Hepatic stellate cell (primary cell): ENCODE data around the gene HCRTR2.
"Not testable (repeated sequence)": the region's sequence is repeated elsewhere in the genome, so short reads cannot be mapped to it uniquely, and the experiment has no call there.

Experiments used
- DNase-seq: peaks from one replicate; pipeline ENCODE4 v3.0.0; 2011; ENCODE audit warnings: low spot score

Gene HCRTR2

DNA sequence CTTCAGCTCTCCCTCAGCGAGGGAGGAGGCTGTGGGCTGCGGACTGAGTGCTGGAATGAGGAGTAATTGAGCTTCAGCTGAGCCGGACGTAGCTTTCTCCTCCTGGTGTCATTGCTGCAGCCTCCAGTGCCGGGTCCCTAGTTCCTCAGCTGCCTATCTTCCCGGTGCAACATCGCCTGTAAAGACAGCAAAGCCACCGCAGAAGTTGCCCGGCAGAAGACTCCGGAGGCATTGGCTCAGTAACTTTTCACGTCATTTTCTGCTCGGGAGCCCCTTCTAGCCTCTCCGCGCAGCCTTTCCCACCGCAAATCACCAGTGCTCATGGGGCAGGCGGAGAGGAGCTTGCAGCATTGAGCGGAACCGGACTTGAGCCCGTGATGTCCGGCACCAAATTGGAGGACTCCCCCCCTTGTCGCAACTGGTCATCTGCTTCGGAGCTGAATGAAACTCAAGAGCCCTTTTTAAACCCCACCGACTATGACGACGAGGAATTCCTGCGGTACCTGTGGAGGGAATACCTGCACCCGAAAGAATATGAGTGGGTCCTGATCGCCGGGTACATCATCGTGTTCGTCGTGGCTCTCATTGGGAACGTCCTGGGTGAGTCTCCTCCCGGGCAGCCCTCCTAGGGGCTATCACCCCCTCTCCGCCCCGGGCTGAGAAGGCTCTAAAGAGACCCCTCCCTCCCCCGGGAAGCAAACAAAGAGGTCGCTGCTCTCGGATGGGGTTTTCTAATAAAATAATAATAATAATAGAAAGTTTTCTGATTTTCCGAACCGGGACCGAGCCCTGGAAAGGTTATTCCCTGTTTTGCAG, at the start of gene HCRTR2:
TSS of gene HCRTR2 (plus strand) at position 305 of the 816 bp plus-strand sequence. CDS start at position 378, 73 bp downstream.
- no peak for DNase-seq

DNA sequence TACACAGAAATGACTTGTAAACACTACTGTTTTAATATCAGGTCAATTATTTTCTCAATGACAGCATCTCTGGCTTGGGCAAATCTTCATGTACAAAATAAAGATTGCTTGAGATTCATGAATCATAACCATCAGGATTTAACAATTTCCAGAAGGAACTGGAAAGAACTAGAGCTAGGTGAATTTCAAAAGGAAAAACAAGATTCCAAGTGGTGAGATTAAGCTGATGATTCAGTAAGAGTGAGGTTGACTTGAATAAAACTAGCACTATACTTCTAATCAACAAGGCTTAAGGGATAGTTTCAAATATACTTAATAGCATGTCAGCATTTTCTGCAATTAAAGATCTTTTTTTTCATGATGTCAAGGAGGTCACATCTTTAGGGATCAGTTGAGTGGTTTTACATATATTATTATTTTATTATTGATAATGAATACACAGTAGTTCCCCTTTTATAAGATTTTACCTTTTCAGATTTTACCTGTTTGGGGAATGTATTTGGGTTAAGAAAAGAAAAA, 43.5 kb upstream of the HCRTR2 start:
- no peak for DNase-seq

DNA sequence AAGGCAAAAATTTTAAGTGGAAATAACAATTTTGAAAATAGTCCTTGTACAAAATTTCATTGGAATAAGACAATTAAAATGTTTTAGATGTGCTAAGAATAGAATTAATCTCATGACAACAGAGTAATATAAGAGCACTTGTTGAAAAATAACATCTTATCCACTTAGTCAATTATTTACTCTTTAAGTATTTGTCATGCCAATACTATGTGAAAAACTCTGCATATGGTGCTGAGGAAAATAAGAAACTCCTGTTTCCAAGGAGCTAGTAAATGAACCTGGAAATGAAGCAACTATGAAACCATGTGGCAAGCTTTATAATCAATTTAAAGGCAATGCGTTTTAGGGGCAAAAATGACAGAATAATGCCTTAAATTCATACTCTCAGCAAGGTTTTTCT, 42.7 kb upstream of the HCRTR2 start:
- no peak for DNase-seq

DNA sequence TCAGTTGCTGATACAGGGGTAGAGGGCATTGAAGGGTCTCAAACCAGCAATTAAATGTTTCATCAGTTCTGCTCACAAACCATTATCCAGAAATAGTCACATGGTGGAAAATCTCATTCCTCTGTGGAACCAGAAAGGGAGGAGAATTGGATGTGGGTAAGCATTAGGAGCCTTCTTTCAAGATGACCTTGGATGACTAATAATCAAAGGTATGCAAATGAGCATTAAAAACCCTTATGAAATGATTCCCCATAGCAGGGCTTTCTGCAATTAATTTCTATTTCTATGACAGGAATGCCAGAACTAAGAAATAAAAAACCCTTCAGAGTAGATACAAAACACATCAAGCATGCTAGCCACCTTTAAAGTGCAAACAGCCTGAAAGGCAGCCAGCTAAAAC, 37.4 kb upstream of the HCRTR2 start:
- no peak for DNase-seq

DNA sequence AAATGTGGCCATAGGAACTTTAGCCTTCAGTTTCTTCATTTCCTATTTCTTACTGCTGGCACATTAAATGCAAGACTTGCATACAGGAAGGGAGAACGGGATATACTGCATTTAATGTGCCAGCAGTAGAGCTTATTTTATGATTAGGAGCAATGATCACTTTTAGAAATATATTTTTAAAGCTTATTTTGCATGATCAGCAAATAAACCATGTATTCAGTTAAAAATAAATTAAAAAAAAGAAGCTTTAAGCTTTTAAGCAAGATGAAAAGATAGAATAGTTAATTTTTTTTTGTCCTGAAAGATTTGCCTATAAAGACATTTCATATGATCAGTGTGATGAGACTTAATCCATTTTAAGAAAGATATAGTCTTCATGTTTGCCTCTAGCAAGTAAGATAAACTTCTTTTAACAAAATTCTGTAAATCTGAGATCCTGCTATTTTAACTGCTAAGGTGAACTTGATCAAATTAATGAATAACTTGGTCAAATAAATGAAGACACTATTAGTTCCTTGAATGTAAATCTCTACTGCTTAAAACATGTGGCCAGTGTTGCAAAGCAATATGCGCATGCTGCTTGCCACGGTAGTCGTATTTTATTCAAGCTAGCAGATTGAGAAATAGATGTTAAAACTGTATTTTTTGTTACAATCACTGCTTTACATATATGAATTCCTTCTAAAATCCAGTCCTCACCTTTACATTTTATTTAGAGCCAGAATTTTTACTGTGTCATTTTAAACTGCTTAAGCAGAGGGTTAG, 36.2 kb upstream of the HCRTR2 start:
- DNase-seq: no peak

DNA sequence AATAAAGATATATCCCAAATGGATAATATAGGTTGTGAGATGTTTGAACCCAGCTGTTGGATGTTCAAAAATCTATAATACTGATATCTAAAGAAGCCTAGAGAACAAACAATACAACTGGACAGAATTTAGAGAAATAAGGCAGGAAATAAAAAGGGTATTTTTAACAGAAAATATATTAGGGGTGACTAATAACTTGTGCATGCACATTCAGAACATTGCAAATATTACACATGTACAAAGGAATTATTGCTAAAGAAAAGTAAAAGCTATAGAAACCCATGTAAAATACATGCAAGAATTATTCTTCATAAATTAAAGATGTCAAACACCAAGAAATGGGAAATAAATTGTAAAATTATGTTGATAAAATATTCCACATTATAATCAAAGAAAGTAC, 32.7 kb upstream of the HCRTR2 start:
- DNase-seq: no peak

DNA sequence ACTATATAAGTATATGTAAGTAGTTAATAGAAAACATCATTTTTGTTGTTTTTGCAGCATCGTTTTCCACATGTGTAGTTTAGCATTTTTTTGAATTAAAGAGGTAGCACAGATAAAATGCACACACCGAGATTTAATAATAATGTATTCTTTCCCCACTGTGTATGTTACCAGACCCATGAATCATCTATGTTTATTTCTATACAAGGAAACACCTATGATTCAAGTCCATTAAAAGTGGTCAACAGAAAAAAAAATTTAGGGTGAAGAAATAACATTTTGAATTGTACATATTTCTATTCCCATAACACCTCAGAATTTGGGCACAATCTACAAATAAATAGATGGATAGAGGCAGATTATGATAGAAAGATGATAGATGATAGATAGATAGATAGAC, 31.7 kb upstream of the HCRTR2 start:
- no peak for DNase-seq

DNA sequence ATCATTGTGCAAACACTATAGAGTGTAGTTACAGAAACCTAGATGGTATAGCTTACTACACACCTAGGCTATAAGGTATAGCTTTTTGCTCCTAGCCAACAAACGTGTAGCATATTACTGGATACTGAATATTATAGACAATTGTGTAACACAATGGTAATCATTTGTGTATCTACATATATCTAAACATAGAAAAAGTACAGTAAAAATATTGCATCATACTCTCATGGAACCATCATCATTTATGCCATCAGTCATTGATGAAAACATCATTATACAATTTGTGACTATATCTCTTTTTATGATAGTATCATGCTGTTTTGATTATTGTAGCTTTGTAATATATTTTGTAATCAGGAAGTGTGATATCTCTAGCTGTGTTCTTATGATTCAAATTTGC, 21.0 kb upstream of the HCRTR2 start:
- no peak for DNase-seq

DNA sequence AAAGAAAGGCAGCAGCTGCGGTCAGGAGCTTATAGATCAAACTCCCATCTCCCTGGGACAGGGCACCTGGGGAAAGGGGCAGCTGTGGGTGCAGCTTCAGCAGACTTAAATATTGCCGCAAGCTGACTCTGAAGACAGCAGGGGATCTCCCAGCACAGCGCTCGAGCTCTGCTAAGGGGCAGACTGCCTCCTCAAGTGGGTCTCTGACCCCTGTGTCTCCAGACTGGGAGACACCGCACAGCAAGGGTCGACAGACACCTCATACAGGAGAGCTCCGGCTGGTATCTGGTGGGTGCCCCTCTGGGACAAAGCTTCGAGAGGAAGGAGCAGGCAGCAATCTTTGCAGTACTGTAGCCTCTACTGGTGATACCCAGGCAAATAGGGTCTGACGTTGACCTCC, 15.5 kb upstream of the HCRTR2 start:
- DNase-seq: not testable (repeated sequence)

DNA sequence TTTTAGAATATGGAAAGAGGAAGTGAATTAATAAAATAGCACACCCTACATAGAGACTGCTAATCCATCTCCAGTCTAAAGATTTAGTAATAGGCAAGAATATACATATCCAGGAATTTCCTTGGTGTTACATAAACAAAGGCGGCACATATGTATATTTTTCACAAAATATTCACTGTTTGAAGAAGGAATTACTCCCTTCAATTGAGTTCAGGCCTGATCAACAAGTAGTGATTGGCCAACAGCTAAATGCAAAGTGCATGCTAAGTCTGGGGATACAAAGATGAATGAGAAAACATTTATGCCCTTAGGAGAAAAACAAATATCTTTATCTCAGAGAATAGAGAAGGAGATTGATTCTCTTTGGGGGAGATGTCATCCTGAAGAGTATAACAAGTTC, 6.5 kb upstream of the HCRTR2 start:
- DNase-seq: no peak

DNA sequence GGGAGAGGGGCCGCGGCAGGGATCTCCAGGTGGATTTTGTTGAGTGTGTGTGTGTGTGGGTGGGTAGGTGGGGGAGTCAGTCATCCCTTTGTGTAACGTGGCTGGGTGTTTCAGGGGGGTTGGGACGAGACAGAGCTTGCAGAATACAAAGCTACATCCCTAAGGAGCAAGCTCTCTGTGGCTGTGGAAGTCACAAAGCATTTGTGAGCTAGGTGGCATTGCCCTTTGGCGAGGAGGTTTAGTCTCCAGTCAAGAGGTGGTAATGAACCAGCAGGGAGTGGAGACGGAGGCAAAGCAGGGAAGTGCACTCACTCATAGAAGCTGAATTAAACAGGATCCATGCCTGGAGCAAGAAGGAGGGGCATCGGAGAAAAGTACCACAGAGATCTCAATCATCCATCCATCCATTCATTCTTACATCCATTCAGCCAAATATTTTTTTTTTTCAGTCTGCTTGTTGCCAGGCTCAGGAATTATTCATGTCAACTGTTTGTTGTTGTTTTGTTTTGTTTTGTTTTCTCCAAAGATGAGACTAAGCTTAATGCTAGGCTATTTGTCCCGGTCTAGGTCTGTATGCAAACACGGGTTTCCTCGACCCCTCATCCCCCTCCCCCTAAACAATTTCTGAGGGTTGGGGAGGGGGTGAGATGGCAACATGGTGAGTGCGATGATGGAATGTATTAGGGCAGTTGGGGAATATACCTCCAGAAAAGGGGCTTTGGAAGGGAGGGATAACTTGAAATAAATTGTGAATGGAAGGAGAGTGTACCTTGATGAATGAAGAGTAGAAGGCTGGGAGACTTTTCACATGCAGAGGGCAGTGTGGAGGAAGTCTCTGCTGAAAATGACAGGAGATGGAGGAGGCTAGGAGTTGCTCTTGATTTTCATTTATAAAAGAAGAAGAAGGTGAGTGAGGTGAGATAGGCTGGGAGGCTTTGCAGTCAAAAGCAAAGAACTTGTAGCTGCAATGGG, 1.0 kb downstream of the HCRTR2 start:
- DNase-seq: no peak

DNA sequence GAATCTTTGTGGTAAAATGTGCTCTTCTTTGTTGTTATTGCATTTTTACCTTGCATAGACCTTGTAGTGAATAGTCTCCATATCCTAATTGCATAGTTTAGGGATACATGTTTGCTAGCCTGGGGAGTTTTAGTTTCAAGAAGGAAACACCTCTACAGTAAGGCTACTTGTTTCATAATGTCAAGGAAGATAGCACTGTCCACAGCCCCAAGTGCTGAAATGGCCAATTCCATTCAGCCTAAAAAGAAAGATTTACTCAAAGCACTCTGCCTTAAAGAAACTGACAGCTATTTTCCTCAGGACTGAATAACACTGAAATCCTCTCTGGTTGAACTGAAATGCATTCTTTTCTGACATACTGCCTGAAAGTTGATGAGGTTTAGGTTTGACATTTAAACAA, 2.6 kb downstream of the HCRTR2 start:
- DNase-seq: no peak

DNA sequence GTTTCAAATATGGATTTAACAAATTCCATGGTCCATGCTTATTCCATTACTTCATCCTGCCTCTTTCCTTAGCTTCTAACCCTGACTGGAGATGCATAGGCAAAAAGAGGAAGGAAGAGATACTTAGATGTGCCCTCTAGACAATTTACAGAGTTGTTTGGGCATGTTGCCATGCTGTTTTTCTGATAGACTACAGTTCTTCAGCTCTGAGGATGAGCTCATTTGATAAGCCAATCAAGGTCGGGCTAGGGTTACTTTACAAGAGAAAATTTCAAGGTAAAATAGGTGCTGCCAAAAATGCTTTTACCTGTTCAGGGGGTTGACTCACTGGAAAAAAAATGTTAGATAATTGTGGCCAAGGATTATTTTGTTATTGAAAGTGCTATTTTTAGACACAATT, 5.9 kb downstream of the HCRTR2 start:
- no peak for DNase-seq

DNA sequence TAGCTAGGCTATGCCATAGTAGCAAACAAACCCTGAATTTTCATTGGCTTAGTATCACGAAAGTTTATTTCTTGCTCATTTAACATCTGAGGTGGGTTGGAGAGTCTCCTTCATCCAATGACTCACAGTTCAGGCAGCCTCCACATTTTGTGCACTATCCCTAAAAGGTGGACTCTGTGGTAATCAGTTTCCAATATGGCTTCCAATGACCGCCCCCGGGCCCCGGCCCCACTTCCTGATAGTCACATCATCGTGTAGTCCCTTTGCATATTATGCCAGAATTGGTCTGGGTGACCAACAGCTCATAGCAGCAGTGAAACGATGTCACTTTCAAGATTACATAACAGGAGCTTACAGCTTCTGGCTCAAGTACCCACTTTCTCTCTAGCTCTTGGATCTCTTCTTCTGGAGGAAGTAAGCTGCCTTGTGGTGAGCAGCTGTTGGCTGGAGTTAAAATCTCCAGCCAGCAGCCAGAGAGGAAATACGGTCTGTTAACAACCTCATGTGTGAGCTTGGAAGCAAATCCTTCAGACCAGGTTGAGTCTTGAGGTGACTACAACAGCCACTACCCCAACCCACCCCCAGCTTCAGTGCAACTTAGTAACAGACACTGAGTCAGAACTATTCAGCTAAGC, 7.8 kb downstream of the HCRTR2 start:
- DNase-seq: no peak

DNA sequence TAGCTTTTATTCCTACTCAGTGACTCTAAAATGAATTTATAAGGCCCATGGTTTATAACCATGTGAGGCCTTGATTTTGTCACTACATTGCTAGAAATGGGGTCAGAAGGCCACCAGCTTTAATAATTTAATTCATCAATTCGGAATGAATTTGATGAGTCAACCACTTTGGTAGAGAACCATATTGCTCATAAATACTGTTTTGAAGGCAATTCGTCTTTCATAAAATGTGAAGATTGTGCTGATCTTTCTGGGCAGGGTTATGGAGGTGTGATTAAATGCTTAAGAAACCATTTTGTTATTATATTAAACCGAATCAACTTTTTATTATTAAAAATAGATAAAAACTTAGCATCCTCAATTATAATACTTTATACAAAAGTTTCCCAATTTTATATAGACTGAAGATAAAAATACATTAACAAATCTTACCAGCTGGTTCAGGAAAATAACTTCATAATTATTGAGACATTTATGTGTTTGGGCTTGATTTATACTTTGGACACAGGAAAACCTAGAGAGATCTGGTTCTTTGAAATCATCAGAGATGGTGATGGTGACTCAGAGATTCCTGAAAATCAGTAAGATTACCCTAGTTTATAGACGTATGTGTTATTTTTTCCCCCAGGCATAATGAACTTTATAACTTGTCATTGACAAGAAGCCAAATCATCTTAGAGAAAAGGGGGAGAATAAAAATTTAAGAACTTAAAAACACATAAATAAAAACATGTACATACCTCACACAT, 10.6 kb downstream of the HCRTR2 start:
- DNase-seq: no peak

DNA sequence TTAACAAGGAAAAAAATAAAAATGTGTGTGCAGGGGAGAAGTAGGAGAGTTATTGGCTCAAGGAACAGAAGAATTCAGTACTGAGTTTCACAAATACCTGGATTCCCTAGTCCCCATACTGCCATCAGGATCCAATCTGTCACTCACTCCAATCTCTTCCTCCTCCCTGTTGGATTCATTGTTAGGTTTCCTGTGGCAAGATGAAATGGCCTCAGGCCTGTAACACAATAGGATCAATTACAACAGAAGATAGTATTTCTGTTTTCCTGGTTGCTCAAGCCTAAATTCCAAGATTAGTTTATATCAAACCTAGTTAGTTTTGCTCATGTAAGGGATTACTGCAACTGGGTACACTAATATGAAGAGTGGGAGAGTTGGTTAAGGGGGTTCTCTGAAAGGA, 24.4 kb downstream of the HCRTR2 start:
- no peak for DNase-seq

DNA sequence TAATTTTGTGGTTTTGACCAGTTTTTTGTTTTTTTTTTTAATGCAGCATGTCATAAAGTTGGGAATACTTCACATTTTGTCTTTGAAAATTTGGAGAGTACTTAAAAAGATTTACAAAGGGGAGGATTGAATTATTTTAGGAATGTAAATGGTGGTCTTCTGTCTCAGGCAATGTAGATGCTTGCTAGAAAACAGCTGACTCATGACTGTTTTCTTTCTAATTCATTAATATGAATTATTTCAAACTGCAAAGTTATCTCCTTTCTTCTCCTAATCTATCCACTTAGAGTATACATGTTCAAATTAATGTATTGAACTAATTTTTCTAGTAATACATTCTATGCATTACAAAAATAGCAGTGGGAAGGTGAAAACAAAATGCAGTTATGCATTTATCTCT, 24.9 kb downstream of the HCRTR2 start:
- DNase-seq: no peak

DNA sequence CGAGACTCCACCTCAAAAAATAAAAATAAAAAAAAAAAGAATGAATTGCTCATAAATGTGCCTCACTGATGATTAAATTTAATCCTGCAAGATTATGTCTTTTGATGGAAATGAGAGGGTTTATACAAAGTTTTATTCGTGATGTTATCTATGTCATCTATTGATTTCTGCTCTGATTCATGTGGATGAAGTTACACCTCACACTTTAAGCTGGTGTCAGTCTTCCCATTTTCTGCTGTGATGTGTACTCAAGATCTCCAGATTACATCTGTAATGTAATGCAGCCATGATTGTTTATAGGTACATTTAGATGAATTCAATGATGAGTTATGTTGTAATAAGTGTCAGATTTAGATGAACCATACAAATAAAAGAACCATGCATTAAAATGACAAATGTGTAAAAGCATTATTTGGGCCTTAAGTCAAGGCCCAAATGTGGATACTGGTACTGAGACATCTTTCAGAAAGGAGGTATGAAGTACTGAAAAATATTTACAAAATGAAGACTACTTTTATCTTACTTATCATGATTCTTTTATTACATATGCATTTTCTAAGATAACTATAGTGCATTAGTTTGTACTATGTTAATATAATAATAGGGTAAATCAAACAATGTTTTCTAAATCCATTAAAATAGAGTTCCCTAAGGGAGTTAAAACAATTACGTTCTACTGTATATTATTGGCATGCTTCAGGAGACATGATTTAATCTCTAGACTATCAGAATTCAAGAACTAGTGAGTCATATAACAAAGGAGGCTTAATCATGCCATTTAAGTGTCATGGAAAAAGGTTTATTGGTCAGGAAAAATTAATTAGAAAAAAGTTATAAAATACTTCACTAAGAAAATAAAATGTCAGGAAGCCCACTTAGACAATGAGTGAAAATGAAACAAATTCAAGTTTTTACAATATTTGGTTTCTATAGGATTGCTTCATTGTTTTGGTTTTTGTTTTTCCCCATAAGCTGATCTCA, 34.5 kb downstream of the HCRTR2 start:
- no peak for DNase-seq

DNA sequence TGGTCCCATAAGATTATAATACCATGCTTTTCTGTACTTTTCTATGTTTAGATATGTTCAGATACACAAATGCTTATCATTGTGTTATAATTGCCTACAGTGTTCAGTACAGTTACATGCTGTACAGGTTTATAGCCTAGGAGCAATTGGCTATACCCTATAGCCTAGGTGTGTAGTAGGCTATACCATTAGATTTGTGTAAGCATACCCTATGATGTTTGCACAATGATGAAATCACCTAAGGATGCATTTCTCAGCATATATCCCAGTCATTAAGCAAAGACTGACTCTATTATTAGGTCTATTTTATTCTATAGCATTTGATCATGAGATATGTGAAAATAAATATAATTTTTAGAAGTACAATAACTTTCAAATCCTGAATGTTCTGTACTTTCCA, 36.6 kb downstream of the HCRTR2 start:
- no peak for DNase-seq

DNA sequence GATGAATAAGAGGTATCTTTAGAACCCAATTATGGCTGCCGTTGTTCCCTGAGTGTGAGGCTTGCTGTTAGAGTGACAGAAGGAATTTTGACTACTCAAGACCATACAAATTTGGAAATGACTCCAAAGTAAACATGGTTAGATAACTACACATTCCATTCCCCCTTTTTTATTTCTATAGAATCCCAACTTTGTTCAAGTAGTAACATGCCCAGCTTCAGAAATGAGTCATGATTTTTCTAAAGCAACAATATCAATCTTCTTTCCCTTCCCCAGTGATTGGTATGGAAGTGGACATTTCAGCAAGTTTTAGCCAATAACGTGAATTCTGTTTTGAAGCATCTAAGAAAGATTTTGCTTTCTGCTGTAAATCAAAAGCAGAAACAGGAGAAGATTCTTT, 37.8 kb downstream of the HCRTR2 start:
- DNase-seq: no peak
